GM18526 (cell line): ENCODE data around the gene SLC51B.

Experiments used
- POLR2A ChIP-seq: IDR thresholded peaks from 3 replicates; pipeline ENCODE4 v1.6.1; 2011; ENCODE audit not compliant: insufficient read length; ENCODE audit errors: extremely low read depth

Gene SLC51B

DNA sequence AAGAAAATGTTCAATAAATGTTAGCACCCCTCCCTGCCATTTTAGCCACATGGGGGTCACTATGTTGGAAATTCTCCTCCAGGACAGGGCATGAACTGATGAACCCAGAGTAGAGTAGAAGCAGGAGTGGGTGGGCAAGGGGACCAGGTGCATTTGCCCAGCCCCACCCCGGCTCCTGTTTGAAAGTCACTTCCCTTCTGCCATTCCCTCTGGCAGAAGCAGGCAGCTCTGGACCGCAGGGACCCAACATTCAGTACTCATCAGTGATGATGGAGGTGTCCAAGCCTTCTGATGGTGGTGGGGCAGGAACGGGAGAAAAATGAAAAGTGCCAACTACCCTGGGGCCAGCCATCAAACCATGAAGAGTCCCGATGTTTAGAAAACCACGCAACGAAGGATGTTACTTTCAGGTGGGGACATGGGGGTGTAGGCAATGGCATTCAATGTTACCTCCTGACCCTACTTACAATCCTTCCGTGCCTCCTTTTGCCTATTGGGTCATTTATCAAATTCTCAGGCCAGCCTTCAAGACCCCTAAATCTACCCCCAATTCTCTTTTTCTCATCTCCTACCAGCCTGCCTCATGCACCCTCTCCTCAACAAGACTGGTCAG is 52.6 kb downstream of the SLC51B start:
- TF ChIP-seq POLR2A = no peak

DNA sequence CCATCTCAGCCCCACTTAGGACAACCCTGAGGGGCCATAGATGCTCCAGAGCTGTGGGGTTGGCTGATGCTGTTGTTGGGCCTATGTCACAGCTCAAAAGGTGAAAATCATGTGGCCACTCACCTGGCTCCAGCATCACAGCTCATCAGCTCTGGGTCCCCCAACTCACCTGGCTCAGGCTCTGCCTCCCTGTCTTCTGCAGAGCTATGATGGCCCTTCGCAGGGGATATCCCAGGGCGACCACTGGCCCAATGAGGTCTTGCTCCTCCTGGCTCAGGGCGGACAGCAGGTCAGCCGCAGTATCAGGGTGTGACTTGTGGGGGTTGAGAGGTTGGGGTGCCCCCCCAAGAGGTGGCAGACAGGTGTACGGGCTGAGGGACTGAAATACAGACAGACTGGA is 54.1 kb downstream of the SLC51B start:
- TF ChIP-seq POLR2A = no peak

DNA sequence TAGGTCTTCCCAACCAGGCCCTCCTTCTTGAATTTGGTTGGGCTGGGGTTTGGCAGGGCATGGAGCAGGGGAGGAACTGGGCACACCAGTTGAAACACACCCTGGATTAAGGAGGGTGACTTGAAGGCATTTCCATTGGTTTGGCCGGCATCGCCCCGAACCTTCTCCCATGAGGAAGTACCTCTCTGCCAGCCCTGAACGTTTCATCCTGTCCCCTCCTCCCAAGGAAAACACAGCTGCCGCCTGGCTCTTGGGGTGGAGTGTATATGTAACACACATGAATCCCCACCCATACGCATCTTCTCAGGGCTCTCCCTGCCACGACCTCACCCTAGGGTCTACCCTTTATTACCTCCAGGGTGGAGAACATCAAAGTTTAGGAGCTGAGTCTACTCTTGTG is 55.3 kb downstream of the SLC51B start:
- TF ChIP-seq POLR2A = no peak

DNA sequence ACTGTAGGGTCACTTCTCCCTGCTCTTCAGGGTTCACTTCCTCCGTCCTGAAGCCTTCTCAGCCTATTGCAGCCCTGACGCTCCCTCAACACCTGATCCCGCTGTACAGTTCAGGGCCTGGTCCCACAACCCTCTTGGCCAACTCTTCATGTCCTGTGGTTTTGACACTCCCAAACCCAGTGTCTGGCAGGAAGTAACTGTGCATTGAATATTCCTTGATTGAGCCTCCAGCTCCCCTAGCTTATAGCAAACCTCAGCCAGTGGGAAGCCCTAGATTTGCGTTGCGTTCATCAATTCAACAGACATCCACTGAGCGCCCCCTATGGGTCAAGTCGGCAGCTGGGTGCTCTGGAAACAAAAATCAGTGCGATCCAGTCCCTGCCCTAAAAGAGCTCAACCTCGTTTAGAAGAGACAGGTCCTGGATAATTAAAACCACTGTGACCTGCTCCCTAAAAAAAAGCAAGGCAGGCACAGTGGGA is 56.3 kb downstream of the SLC51B start:
- no peak for TF ChIP-seq POLR2A

DNA sequence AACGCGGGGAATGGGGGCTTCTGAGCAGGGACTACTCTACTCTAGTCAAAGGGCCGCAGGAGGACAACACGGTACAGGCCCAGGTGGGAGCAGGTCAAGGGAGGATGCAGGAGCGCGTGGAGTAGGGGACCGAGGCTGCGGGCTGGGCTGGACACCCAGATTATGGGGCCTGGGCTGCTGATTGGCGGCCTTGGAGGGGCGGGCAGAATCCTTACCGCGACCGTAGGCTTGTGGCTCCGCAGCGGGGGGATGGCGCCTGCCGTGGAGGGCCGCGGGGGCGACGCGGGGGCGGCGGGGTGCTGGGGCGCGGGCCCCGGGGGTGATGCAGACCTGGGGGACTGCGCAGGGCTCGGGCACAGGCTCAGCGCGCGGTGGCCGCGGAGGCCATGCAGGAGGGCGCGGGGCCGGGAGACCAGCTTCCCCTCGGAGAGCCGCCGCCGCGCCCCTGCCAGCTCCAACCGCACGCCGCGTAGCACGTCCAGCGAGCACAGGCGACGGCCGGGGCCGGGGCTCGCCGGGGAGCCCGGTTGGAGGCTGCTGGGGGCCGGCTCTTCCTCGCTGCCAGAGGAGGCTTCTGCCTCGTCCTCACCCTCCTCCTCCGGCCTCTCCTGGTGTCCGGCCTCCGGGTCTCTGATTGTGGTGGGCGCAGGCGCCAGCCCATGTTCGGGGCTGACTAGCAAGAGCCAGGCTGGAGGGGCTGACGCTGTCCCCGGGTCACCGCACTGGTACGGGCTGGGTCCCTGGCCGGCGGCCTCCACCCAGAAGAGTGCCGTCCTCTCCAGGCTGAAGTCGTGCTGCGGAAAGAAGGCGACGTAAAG is 56.9 kb downstream of the SLC51B start:
- no peak for TF ChIP-seq POLR2A

DNA sequence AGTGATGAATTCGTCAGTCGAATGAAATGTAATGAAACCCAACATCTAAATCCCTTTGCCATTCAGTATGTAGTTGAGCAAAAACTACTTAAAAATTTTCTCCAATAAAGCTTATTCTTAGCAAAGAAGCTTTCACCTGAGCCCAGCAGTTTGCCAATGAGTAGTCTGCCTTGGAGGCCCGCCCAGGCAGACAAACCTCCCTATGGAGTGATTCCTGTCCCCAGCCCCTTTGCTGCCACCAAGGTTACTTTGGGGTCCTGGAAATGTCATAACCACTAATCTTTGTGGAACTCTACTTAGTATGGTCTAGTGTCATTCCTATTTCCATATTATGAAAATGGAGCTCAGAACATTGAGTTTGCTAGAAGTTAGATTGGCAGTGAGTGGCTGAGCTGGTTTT is 57.7 kb downstream of the SLC51B start:
- no peak for TF ChIP-seq POLR2A
